NCI-H748 (cell line): ENCODE data around the gene KCNT1.
A peak's percentile ranks its signal among the peaks of the same experiment; 100 is the strongest.

ENCODE experiments used
- DNase-seq: peaks from one replicate; lab custom pipeline; 2025; ENCODE audit not compliant: unreplicated experiment; lab: John Stamatoyannopoulos, UW

Gene KCNT1

DNA sequence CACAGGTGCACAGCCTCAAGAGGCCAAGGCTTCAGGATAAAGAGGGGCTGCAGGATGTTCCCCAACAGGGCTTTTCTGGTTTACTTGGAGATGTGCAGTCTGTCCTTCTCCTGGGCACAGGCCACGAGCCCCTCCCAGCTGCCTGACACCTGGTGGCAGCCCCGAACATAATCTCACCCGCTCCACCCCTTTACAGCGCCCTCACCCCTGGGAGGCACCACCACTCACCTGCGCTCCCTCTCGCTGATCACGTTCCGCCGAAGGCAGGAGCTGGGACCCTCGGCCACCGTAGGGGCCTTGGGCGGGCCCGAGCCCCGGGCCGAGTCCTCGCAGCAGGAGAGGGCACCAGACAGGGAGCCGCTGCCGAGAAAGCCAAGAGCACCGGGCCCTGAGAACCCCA lies 3.2 kb upstream of the KCNT1 start:
- DNase-seq, result peak; percentile 10

DNA sequence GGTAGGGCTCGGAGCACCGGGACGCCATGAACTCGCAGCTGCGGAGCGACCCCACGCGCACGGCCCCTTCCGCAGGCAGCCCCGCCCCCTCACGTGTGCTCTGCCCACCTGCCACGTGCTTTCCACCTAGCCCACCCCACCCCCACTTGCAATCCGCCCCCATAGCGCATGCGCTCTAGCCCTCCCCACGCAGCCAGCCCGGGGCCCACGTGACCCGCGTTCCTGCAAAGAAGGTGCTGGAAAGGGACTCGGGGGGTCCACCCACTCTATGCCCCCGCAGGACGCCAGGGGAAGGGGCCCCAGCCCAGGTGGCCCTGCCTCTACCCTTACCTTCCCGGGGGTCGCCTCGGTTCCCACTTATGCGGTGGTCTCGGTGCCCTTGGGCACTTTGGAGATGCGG lies 2.5 kb upstream of the KCNT1 start, which contains the start of gene SOHLH1:
Gene SOHLH1, minus strand, starts transcription at position 42 of the 400 bp plus-strand sequence. Its CDS starts 14 bp downstream, at position 28.
- no peak for DNase-seq

DNA sequence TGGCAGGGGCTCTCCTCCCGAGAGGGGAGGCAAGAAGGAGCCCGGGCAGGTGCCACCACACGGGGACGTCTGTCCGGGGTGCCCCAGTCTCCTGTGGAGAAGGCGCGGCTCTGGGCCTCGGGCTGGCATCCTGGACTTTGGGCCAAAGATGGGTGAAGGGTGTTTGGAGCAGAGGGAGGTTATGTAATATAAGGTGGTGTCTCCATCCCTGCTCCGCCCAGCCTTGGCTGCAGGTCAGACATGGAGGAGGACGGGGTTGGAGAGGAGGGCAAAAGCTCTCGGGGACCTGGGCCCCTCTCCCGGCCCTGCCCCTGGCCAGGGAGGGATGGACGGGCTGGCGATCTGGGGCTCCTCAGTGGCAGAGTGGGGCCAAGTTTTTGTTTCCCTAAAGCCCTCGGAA lies 1.5 kb upstream of the KCNT1 start:
- no peak for DNase-seq

DNA sequence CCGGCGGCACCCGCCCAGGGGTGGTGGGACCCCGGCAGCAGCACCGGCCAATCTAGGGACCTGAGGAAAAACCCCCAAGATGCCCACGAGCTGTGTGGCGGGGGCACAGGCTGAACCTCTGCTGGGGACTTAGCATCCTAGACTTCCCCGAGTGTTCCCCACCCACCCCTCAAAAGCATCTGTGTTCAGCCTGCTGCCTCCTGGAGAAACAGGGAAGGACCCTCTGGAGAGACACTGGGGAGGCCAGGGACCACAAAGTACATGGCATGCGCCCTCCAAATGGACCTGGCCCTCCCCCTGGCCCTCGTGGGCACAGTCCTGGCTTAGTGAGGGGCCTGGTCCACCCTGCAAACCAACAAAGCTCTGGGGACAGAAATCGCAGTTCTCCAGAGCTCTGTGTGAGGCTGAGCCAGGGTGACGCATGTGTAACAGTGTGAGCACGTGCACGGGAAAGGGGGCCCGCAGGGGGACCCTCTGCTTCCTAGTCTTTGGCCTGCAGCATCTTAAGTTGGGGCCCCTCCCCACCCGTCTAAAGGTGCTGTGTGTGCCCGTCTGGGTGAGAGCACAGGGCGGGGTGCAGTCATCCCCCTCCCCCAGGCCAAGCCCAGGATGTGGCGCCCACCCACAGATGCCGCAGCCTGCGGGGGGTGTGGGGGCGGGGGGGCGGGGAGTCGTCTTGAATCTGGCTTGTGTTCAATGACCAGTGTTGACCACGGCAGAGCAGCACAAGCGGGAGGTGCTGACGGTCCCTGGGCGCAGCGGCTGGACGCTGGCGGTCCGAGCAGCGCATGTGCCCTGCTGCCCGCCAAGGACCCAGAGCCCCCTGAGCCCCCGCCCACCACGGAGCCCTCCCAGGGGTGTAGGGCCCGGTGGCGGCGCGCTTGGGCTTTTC lies 672 bp upstream of the KCNT1 start:
- DNase-seq, result no peak

DNA sequence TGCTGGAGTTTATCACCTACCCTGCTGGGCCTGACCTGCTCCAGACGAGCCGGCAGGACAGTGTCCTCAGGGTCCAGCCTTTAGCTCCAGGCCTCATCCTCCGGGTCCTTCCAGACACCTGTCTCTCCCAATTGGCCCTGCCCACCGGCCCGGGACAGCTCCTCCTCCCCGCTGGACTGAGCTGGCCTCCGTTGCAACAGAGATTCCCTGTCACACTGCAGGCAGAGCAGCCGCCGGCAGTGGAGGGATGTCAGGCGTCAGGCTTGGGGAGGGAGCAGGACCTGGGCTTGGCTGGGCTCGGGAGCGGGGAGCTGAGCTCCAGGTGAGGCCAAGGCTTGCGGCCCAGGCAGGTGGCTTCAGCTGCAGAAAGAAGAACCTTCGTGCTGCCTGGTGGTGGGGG lies 1.7 kb downstream of the KCNT1 start:
- DNase-seq, result no peak

DNA sequence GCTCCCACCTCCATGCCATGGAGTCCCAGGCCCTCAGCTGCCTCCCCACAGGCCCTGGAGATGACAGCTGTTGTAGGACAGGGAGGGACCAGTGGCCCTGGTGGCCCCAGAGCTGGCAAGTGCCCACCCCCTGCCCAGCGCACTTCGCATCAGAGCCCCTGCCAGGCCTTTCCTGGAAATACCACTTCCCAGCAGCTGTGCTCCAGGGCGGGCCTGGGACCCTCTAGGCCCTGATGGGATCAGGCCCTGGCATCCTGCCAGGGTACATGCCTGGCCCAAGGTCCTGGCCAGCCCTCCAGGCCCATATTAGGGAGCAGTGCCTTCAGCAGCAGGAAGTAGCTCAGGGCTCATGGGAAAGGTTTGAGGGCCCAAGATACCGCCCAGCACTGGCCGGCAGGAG lies 2.5 kb downstream of the KCNT1 start:
- no peak for DNase-seq

DNA sequence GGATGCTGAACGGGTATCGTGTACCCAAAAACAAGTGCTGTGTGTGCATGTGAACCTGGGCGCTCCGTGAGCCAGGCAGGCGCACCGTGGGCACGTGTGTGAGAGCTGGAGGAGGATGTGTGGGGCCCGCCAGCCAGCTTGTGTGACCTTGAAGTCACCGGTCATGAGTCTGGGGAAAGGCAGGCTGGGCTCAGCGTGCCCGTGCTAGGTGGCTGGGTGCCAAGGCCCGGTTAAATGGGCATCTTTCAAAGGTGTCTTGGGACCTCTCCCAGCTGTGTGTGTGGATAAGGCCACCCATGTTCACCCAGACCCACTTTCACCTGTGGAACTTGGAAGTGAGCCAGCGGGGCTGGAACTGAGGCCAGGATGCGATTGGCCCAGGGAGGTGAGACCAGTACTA lies 3.4 kb downstream of the KCNT1 start:
- DNase-seq, result no peak

DNA sequence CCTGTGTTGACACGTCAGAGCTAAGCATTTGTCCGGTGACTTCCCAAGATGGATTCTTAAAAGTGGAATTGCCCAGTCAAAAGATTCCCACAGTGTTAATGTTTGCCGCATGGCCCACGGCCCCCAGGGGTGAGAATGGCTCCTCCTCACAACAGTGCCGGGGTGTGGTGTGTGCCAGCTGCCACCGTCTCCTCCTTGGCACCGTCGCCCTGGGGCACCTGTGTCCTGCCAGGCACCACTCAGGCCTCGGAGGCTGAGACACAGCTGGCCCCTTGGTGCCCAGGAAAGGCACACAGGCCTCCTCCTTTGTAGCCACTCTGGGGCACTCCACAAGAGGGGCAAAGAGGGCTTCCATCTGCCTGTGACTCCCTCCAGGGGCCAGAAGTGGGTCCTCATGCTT lies 4.3 kb downstream of the KCNT1 start:
- no peak for DNase-seq

DNA sequence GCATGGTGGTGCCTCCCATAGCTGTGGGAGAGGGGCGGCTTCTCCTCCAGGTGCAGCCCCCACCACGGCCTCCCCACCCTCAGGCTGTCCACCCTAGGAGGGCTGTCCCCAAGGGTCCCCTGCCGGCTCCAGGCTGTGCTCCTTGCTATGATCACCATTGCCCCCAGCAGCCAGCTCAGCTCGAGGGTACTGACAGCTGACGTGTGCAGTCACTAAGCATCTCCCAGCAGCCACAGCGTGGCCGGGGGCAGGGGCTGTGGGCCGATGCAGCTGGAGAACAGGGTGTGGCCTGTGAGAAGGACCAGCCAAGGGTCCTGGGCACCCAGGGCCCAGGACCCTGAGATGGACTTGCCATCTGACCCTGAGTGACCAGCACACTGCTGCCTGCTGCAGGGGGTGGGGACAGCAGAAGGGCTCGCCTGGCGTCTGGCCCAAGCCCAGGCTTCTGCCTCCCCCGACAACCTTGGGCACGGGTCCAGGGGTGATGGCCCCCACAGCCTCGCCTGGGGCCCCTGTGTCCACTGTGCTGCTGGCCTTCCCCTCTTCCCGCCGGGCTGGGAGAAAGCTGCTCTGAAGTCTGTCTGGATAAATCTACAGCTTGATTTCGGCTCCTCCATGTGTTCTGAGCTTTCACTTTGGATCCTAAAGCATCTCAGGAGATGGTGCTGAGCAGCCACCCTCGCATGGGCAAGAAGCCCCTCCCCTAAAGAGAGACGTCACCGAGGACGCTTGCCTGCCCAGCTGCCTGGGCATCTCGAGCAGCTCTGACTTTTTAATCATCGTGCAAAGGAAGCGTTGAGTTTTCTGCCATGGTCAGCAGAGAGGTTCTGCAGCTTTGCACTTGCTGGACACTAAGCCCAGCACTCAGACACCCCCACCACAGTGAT lies 5.5 kb downstream of the KCNT1 start:
- DNase-seq, result no peak

DNA sequence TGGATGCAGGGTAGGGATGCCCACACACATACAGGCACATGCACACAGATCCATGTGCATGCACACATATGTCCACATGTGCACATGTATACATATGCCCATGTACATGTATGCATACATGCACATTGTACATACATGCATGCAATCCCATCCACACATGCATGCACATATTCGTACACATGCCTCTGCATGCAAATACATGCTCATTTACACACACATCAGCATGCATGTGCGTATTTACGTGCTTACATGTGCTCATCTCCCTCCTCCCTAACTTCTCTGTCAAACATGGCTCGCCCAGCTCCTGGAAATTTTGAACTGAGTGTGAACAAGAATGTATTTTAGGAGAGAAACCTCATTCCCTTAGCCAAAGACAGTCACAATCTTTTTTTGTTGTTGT lies 6.2 kb downstream of the KCNT1 start:
- DNase-seq, result no peak

DNA sequence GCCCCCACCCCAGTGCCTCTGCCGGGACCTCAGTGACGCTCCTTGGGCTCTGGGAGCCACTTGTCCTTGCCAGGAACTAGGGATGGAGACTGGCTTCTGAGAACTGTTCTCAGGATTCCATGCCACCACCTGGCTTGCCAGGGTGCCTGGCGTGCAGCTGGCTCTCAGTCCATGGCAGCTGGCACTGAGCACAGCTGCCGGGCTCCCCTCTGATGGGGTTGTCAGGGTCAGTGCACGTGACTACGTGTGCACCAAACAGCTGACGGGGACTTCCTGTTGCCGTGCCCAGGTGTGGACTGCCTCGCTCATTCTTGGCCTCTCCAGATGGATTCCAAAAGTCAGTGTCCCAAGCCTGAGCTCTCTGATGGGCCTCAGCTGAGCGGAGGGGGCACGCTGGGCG lies 9.4 kb downstream of the KCNT1 start:
- peak; percentile 48 for DNase-seq

DNA sequence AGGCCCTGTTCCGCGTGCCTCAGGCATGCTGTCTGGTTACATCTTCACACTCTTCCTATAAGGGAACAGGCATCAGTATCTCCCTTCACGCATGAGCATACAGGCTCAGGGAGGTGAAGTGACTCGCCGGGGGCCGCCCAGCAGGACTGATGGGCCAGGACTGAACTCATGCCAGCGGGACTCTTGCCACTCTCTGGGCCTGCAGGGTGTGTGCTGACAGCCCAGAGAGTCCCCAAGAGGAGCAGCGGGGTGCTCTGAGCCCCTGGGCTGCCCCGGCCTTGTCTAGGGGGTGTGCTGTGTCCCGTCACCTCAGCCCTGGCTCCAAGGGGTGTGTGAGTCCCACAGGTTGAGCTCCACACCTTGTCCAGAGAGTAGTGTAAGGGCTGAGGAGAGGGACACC lies 9.9 kb downstream of the KCNT1 start:
- no peak for DNase-seq

DNA sequence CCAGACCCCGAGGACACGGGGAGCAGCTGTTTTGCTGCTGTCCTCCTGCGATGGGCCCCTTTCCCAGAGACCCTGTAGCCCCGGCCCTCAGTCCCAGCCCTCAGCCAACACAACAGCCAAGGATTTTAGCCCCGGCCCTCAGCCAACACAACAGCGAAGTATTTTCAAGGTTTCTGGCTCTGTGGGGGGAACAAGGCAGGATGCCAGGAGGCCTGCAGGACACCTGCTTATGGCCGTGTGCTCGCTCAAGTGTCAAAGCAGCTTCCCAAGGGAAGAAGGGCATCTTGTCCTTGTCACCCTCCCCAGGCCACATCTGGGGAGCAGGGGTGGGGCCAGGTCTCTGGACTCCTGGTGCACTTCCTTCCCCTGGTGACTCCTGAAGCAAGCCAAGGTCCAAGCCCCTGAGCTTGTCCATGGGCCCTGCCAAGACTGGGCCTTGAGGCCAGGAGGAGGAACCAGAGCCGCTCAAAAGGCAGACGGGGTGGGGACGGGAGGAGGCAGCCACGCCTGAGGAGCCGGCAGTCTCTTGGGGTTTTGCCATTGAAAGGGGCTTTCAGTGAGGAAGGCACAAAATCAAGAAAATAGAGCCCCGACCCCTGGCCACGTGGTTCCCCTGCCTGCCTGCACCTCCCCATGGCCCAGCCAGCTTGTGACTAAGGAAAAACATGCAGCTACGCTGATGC lies 10.8 kb downstream of the KCNT1 start:
- no peak for DNase-seq

DNA sequence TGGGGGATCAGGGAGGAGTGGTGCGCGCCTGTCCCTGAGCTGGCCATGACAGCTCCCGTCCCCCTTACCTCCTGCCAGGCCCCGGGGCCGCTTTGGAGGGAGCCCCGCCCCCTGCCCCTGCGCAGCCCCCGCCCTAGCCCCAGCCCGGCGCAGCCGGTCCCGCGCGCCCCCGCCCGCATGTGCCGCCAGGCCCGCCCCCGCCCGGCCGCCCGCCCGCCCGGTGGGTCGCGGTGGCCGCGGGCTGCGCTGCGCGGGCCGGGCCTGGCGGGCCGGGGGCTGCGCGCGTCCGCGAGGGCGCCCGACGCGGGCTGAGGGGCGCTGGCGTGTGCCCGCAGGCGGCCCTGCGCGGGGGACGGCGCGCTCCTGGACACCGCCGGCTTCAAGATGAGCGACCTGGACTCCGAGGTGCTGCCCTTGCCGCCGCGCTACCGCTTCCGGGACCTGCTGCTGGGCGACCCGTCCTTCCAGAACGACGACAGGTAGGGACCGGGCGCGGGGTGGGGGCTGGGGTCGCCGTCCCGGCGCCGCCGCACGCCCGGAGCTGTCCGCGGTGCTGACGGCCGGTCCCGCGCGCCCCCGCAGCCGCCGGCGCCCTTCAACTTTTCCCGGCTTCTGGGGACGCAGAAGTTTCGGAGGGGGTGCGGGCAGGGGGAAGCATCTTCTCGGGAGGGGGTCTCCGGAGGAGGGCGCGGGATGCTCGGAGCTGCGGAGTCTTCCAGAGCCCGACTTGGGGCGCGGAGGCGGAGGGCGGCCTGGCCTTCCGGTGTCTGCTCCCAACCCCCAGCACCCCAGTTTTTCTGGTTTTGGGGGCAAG lies 12.5 kb downstream of the KCNT1 start:
- peak; percentile 21 for DNase-seq

DNA sequence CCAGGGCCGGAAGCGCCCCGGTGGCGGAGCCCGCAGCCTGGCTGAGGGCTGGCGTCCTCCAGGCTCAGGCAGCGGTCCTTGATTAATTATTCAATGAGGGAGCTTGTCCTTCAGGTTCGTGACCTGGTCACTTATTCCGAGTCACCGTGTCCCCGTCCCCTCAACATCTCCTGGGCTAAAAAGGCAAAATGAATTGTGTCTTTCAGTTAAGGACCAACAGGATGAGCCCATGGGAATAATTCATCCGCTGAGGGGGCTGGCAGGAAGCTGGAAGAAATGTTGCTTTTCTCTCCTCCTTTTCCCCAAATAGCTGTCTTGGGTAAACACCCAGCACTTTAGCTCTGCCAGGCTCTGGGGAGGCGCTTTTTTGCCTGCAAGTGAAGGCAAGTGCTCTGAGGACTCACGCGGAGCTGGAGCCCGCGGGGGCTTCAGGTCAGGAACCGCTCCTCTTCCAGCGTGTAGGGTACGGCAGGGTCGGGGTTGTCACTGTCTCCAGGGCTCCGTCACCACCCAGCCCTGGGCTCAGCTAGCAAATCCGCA lies 13.1 kb downstream of the KCNT1 start:
- DNase-seq, result peak; percentile 32

DNA sequence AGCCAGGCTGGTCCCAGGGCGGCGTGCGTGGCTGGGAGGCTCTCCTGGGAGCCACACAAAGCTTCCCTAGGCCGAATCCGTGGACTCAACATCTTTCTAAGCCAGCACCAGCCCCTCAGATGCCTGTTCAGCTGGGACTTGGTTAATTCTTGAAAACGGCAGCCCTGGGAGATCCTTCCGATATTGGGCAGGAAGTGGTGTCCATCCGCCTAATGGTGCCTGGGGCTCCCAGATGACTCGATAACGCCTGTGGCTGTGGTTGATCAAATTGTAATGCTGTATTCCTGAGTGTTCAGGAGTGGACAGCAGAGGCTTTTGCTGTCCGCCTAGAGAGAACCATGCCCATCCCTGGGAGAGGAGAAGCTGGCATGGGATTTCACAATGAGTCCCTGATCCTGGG lies 14.1 kb downstream of the KCNT1 start:
- no peak for DNase-seq

DNA sequence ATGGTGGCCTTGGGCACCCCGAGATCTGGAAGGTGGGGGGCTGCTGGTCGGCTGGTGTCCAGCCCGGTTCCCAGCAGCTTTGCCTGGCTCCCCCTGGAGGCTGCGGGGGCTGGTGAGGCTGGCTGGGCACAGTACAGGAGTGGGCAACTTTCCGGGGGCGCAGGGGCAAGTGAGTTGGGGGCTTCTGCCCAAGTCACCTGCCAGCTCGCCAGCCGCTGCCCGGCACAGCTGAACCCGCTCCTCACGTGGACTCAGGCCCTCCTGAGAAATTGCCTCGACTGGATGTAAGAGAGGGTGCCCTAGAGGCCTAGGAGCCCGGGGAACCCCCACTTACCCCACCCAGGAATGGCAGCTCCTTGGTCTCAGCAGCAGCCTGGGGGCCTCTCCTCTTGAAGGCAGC lies 15.4 kb downstream of the KCNT1 start:
- DNase-seq, result no peak

DNA sequence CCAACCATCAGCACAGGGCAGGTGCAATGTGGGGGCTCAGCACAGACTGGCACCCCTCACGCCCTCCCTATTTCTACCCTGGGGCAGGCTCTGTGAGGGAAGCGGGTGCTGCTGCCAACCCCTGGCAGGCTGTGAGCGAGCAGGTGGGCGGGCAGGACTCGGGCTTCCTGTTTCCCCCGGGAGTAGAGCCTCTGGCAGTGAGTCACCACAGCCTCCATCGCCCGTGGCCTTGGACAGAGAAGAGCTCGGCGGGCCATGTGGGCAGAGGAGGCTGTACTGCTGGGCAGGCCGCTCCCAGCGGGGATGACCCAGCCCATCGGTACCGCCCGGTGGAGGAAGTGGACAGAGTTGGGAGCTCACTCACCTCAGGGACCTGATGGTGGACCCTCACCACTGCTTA lies 16.6 kb downstream of the KCNT1 start:
- DNase-seq, result no peak

DNA sequence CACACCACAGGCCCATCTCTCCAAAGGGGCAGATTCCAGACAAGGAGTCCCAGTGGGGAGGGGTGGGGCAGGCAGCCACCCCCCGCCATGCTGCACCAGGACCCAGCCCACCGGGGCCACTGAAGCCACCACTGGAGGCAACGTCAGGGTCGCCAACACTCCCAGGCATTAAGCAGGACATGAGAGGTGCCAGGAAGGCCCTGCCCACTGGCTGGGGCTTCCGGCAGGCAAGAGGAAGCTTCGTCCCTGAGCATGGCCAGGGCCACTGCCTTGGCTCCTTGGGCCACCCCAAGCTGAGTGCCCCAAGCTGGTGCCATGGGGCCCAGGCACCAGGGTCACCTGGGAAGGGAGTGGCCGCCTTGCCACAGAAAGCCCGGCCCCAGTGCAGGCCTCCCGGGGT lies 17.5 kb downstream of the KCNT1 start:
- no peak for DNase-seq

DNA sequence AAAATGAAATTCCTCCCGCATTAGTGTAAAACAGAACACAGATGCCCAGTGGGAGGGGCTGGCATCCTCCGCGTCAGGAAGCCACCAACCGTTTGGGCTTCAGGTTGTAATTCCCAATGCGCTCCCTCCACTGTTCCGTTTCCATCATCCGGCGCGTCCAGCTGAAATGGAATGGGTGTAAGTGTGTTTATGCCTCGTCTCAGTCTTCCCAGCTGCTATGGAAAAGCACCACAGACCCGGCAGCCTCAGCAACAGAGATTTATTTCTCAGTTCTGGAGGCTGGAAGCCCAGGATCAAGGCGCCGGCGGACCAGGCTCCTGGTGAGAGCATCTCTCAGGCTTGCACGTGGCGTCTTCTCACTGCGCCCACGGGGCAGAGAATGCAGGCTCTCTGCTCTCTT lies 20.4 kb downstream of the KCNT1 start:
- DNase-seq, result no peak
